B cell (primary cell): ENCODE results near the gene ELMO1.

Source experiments
- EZH2 ChIP-seq: IDR thresholded peaks from 2 replicates; pipeline ENCODE4 v1.6.1; 2012; ENCODE audit warnings: borderline replicate concordance, low read depth, mild to moderate bottlenecking, moderate library complexity, low read length; ENCODE audit not compliant: insufficient read depth, poor library complexity, severe bottlenecking
- TF ChIP-seq, protein P1 (sequence below): fragments of 200-600 bp; IDR thresholded peaks from one replicate; pipeline ENCODE4 v1.8.0; 2022; ENCODE audit warnings: antibody characterized with exemption, mild to moderate bottlenecking

DNA sequence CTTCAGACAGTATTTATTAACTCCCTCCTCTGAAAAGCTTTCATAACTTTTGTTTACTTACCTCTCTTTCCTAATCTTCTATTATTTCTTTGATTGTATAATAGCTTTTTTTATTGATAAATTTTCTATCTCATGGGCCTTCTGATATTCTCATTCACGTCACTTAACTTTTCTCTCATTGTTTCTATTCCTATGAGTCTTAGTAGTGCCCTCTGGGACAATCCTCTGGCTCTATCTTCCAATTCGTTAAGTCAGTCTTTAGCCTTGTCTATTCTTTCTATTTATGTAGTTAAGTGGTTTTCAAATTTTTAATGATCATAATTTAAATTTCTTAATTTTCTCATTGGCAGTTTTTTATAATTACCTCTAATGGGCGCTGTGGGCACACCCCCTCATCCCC lies 6.4 kb upstream of the ELMO1 start:
- TF ChIP-seq, protein P1, sequence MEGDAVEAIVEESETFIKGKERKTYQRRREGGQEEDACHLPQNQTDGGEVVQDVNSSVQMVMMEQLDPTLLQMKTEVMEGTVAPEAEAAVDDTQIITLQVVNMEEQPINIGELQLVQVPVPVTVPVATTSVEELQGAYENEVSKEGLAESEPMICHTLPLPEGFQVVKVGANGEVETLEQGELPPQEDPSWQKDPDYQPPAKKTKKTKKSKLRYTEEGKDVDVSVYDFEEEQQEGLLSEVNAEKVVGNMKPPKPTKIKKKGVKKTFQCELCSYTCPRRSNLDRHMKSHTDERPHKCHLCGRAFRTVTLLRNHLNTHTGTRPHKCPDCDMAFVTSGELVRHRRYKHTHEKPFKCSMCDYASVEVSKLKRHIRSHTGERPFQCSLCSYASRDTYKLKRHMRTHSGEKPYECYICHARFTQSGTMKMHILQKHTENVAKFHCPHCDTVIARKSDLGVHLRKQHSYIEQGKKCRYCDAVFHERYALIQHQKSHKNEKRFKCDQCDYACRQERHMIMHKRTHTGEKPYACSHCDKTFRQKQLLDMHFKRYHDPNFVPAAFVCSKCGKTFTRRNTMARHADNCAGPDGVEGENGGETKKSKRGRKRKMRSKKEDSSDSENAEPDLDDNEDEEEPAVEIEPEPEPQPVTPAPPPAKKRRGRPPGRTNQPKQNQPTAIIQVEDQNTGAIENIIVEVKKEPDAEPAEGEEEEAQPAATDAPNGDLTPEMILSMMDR: no peak
- TF ChIP-seq EZH2: no peak
